Spinal cord (tissue), 10 donors: ENCODE measurements around the gene ATP10A. TPM values are rescaled to one million over a fixed set of nuclear protein-coding genes. Genes with fewer than 3 reads are reported as not detected.

ENCODE experiments used
- DNase-seq, 6 donors: peaks; one replicate each; pipeline versions ENCODE4 v3.0.0 to v3.0.0-alpha.2; 2013 to 2015; ENCODE audit warnings: low spot score in 6 of 6, low read depth in 4 of 6
- H3K27ac ChIP-seq: one replicate; pipeline ENCODE4 v1.5.1; 2013; ENCODE audit warnings: low read depth, low read length, control low read depth
- H3K27me3 ChIP-seq: one replicate; pipeline ENCODE4 v1.6.1; 2013; ENCODE audit warnings: low read length; ENCODE audit not compliant: control insufficient read depth, insufficient read depth
- H3K36me3 ChIP-seq: one replicate; pipeline ENCODE4 v1.6.1; 2013; ENCODE audit warnings: low read length; ENCODE audit not compliant: control insufficient read depth, insufficient read depth
- H3K4me1 ChIP-seq: one replicate; pipeline ENCODE4 v1.6.1; 2013; ENCODE audit warnings: low read length; ENCODE audit not compliant: control insufficient read depth, insufficient read depth
- H3K4me3 ChIP-seq: one replicate; pipeline ENCODE4 v1.5.1; 2013; ENCODE audit warnings: low read depth, low read length, control low read depth
- H3K9me3 ChIP-seq: one replicate; pipeline ENCODE4 v1.6.1; 2013; ENCODE audit warnings: low read length; ENCODE audit not compliant: control insufficient read depth, insufficient read depth
- WGBS: methylation state at CpG from one replicate; pipeline ENCODE4 v1.1.5; 2013; ENCODE audit warnings: missing lambda C conversion rate; ENCODE audit not compliant: insufficient coverage; 5-methylcytosine and 5-hydroxymethylcytosine counted together
- polyA plus RNA-seq, 2 donors: library from polyadenylated mRNA; unstranded; fragments of 120-200 nt; gene quantifications; one replicate each; pipeline ENCODE4 v1.2.1, GENCODE V29; 2013; ENCODE audit not compliant: insufficient read length in 2 of 2
- total RNA-seq, 2 donors: library from RNA; depleted of rRNA in 1 of 2; stranded (reverse); fragments of 120-200 nt in 1 of 2; fragments of >200 nt in 1 of 2; gene quantifications; one replicate each; pipeline versions ENCODE4 v1.2.3 to v1.2.4, GENCODE V29; 2013 to 2014
- donor health status: healthy.

Gene ATP10A
- total and polyA plus RNA-seq, 4 donors: 3.6 to 5.4 (median 4.4) TPM

DNA sequence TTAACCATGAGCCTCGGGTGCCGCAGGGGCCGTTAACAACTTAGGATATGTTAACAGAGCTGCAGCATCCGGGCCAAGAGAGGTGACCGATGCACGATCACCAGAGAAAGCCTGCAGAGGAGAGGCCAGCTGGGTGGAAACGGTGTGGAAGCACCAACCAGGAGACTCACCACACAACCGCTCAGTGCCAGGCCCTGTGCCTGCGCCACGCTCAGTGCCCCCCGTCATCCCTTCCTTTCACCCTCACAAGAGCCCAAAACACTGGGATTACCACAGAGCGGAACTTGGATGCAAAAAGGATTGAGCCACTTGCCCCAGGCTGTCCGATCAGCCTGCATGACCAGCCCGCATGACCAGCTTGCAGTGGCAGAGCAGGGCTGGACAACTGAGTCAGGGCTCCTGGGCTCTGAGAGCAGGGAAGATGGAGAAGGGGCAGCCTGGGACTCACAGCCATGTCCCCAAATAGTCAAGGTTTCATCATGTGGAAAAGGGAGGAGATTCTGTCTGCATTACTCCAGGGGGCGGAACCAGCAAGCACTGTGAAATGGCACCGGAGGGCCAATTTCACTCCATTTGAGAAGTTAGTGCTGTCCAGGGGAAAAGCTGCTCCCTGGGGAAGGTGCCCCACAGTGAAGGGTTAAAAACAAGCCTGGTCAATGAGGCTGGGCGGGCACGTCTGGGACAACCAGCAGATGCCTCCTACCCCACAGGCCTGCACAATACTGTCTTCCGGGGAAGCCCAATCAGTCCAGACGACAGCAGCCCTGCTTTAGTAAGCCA, 156.8 kb downstream of the ATP10A start:
- 91% methylated on average over 18 of the region's 20 CpGs for WGBS
- no peaks in the 10 kb centered on the region for H3K36me3 ChIP-seq
- no peak overlapping the region for H3K4me3 ChIP-seq
- DNase-seq: no peak
- no peaks in the 10 kb centered on the region for H3K27me3 ChIP-seq
- H3K9me3 ChIP-seq: no peaks in the 10 kb centered on the region
- no peaks in the 10 kb centered on the region for H3K4me1 ChIP-seq
- no peak overlapping the region for H3K27ac ChIP-seq

DNA sequence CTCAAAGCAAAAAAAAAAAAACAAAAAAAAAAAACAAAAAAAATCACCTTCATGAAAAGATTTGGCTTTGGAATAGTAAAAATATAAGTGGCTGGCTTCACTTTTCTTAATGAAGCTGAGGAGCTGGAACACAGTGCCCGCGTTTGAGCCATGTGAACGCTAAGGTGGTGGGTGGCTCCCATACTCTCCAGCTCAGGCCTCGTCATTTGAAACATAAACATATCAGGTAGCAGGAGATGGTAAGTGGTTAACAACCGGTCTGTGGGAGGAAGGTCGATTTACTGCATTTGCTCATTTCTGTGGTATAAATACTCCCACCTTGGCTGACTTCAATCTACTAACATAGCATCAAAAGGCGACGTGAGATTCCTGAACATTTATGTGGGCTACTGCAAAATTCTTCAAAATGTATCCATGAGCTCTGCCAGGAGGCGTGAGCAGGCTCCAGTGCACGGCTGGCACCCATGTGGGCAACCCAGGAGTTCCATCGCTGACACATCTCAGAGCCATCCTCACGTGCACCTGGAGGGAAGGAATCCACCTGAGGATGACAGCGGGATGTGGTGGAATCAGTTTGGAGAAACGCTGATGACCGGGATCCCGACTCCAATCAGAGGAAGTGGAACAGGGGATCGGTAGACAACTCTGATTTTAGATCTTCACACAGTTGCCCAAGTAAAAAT, 157.6 kb downstream of the ATP10A start:
- H3K4me1 ChIP-seq: no peaks in the 10 kb centered on the region
- no peak for DNase-seq
- no peaks in the 10 kb centered on the region for H3K36me3 ChIP-seq
- 98% methylated on average over 10 of the region's 17 CpGs for WGBS
- no peaks in the 10 kb centered on the region for H3K9me3 ChIP-seq
- no peak overlapping the region for H3K4me3 ChIP-seq
- no peak overlapping the region for H3K27ac ChIP-seq
- H3K27me3 ChIP-seq: no peaks in the 10 kb centered on the region

DNA sequence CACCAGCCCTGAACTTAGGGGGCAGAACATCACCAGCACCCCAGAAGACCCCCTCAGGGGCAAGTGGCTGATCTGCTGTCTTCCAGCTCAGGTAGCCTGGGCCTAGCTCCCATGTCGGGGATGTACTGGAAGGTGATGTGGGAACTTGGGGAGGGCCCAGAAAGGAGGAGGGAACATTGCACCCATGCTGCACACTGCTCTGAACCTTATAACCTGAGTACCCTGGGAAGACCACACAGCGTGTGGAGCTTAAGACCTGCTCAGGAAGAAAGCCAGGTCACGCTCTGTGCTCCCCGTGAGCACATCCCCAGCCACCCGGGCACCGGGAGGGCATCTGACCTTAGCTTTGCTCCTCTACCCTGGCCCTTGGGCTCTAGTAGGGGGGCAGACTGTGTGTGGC, 159.4 kb downstream of the ATP10A start:
- H3K9me3 ChIP-seq: no peaks in the 10 kb centered on the region
- H3K27me3 ChIP-seq: no peaks in the 10 kb centered on the region
- 93% methylated on average over 5 of the region's 6 CpGs for WGBS
- H3K27ac ChIP-seq: no peak overlapping the region
- no peaks in the 10 kb centered on the region for H3K4me1 ChIP-seq
- H3K4me3 ChIP-seq: no peak overlapping the region
- H3K36me3 ChIP-seq: no peaks in the 10 kb centered on the region
- DNase-seq: no peak

DNA sequence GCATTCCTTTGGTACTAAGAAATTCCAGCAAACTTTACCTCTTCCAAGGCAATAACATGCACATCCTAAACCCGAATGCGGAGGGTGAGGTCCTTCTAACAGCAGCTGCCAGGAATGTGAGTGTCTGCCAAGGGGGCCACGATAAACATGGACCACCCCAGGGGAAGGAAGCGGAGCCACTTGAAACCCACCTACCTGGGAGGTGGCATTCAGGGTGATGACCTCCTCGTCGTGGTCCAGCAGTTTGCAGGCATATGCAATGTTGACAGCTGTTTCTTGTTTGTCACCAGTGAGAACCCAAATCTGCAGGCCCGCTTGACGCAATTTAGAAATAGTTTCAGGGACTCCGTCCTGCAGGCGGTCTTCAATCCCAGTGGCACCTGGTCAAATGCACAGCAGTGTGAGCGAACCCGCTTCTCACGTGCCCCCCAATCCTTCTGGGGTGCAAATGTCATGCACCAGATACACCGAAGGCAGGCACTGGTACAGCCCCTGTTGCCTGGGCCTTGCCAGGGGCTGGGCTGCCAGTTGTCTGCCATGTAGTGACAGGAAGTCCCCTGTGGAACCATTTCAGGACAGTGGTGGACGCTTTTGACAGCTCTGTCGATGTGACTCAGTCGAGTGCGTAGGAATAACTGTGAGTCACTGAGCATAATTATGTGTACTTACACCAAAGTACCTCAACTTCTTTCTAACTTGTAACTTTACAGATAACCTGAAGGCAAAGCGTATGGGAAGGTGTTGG, 161.2 kb downstream of the ATP10A start:
- Histone ChIP-seq H3K27me3 (no peaks in the 10 kb centered on the region), H3K4me3 (no peak overlapping the region), H3K4me1 (no peaks in the 10 kb centered on the region), H3K9me3 (no peaks in the 10 kb centered on the region), H3K36me3 (no peaks in the 10 kb centered on the region), H3K27ac (no peak overlapping the region)
- 94% methylated on average over 14 of the region's 19 CpGs for WGBS
- no peak for DNase-seq

DNA sequence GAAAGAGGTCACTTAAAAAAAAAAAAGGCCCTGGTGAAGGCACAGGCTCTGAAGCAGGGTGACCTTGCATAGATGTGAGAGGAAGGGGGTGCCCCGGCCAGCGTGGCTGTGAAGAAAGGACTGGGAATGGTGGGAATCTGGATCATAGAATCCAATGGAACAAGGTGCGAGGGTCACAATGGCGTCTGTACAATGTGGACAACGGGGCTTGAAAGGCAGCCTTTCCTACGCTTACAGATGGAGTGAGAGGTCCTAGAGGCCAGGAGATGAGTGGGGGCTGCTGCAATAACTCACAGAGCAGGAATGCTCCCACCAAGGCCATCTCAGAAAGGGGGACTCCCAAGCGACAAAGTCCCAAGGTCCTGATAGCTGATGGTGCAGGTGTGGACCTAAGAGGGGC, 162.2 kb downstream of the ATP10A start:
- DNase-seq: no peak
- Histone ChIP-seq H3K27me3 (no peaks in the 10 kb centered on the region), H3K4me3 (no peak overlapping the region), H3K36me3 (no peaks in the 10 kb centered on the region), H3K4me1 (peaks cover 4% of the 10 kb centered on the region), H3K27ac (no peak overlapping the region), H3K9me3 (no peaks in the 10 kb centered on the region)
- WGBS: 96% methylated on average over 7 of the region's 7 CpGs

DNA sequence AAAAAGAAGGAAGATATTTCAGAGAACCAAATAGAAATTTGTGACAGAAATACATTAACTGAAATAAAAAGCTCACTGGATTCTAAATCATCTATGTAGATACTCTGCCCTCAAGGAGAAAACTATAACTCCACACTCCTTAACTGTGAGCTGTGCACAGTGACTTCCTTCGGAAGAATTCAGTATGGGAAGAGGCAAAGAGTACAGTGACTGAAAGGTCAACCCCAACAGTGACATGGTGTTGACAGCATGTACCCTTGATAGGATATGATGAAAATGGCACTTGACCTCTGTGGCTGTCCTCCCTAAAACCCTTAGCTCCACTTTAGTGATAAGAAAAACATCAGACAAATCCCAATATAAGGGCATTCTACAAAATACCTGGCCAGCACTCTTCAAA, 165.5 kb downstream of the ATP10A start:
- DNase-seq: no peak
- Histone ChIP-seq H3K27me3 (no peaks in the 10 kb centered on the region), H3K27ac (no peak overlapping the region), H3K9me3 (no peaks in the 10 kb centered on the region), H3K4me3 (no peak overlapping the region), H3K36me3 (peaks cover 6% of the 10 kb centered on the region), H3K4me1 (peaks cover 4% of the 10 kb centered on the region)
- WGBS: no CpG with 5 or more reads among the region's 1 CpG

DNA sequence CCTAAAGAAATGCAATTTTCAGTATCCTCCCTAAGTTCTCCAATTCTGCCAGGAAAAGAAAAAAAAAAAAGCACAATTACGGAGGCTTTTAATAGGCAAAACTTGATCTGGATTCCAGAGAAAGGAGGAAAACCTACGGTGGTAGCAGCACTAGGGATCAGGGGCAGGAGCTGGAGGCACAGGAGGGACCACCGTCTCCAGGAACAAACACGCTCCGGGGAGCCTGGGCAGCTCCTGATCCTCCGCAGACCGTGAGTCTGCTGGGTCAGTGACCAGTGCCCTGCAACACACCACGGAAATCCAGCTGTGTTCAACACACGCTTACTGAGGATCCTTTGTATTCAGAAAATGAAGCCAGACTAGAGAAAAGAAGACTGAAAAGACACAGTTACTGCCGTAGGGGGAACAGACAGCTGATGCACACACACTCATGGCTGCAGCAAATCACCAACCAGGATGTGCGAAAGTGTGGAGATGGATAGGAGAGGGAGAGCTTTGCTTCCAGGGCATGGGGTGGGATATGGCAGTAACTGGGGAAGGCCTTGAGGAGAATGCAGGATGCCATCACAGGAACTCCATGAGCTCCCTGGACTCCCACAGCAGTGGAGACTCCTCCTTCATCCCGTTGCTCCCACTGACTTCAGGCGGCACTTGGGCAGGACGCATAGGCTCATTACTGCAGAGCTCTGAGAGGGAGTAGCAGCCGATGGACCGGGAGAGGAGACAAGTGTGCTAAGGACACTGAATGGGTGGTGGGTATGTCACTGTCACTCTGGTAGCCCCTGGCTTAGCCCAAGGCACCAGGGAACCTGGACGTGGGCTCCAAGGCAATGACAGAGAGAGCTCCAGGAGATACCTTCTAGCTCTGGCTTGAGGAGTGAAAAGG, 167.0 kb downstream of the ATP10A start:
- no peak overlapping the region for H3K4me3 ChIP-seq
- WGBS: 63% methylated on average over 17 of the region's 17 CpGs

DNA sequence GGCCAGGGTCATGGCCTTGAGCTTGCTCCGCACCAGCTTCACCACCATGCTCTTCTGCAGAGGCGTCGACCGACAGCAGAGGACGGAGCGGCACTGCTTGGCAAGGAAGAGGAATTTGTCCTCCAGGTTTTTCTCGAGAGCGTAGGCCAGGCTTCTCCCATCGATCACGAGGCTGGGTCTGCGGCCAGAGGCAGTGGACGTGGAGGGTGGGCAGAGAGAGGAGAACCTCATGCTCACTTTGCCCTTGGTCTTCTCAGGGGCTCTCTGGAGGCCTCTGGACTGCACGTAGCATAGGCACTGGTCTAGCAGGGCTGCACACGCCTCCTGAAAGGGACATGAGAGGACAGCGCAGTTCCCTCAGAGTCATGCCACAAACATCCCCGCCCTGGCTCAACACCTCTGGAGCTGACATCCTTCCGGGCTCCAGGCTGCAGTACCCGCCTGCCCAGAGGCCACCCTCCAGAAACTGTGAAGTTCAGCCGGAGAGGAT, 168.3 kb downstream of the ATP10A start:
- Histone ChIP-seq H3K9me3 (no peaks in the 10 kb centered on the region), H3K27me3 (no peaks in the 10 kb centered on the region), H3K27ac (no peak overlapping the region), H3K4me1 (peaks cover 4% of the 10 kb centered on the region), H3K4me3 (no peak overlapping the region), H3K36me3 (peaks cover 6% of the 10 kb centered on the region)
- 96% methylated on average over 19 of the region's 19 CpGs for WGBS
- no peak for DNase-seq

More for the DNA sequence above, 167.0 kb downstream of the ATP10A start:
- no peak overlapping the region for H3K27ac ChIP-seq
- no peaks in the 10 kb centered on the region for H3K27me3 ChIP-seq
- peaks cover 4% of the 10 kb centered on the region for H3K4me1 ChIP-seq
- H3K36me3 ChIP-seq: peaks cover 6% of the 10 kb centered on the region
- DNase-seq: peak in 1 of 6 donors; percentile 38
- H3K9me3 ChIP-seq: no peaks in the 10 kb centered on the region

DNA sequence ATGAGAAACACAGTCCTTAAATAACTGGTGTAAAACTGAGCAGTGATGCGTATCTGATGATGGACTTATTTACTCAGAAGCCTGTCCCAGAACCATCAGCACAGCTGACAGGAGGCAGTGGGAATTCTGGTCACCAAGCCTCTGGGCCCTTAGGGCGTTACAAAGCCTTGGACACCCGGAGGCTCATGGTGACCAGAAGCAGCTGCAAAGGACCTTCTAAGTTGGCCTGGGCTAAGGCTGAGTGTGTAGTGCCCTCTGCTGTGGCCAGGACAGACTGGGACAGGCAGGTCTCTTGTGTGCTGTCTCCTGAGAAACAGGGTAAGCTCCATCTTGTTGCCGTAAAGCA, 168.9 kb downstream of the ATP10A start:
- Histone ChIP-seq H3K4me1 (peaks cover 4% of the 10 kb centered on the region), H3K36me3 (peaks cover 6% of the 10 kb centered on the region), H3K9me3 (no peaks in the 10 kb centered on the region), H3K27ac (no peak overlapping the region), H3K4me3 (no peak overlapping the region), H3K27me3 (no peaks in the 10 kb centered on the region)
- no peak for DNase-seq
- WGBS: 91% methylated on average over 4 of the region's 4 CpGs
